ENCODE data around the gene PTPRE.

PTPRE gene

GRCh38 chr10:128028508-128029289, 121.8 kb downstream of the PTPRE start:
- no peak for DNase-seq

GRCh38 chr10:128029290-128029651, 122.4 kb downstream of the PTPRE start:
- DNase-seq: no peak

- DNase-seq: no peak
These were observed 122.9 kb downstream of the PTPRE start for GRCh38 chr10:128029731-128030369.

- DNase-seq: no peak
These were observed 123.7 kb downstream of the PTPRE start for GRCh38 chr10:128030498-128031072.

GRCh38 chr10:128031216-128031615, 124.3 kb downstream of the PTPRE start:
- no peak for DNase-seq

GRCh38 chr10:128032466-128032865, 125.6 kb downstream of the PTPRE start:
- no peak for DNase-seq

GRCh38 chr10:128035557-128035973, 128.7 kb downstream of the PTPRE start:
- DNase-seq: no peak

- DNase-seq: no peak
These were observed 129.2 kb downstream of the PTPRE start for GRCh38 chr10:128036011-128036615.

GRCh38 chr10:128036746-128037543, 130.0 kb downstream of the PTPRE start:
- no peak for DNase-seq

- DNase-seq: no peak
These were observed 133.2 kb downstream of the PTPRE start for GRCh38 chr10:128040096-128040495.

GRCh38 chr10:128040681-128041080, 133.8 kb downstream of the PTPRE start:
- no peak for DNase-seq

- no peak for DNase-seq
These were observed 135.3 kb downstream of the PTPRE start for GRCh38 chr10:128042131-128042610.

GRCh38 chr10:128043259-128044045, 136.5 kb downstream of the PTPRE start:
- no peak for DNase-seq

GRCh38 chr10:128044186-128044585, 137.3 kb downstream of the PTPRE start:
- DNase-seq: no peak

GRCh38 chr10:128044961-128045832, 138.3 kb downstream of the PTPRE start:
- no peak for DNase-seq

GRCh38 chr10:128045833-128046120, 138.9 kb downstream of the PTPRE start:
- no peak for DNase-seq

- no peak for DNase-seq
These were observed 139.5 kb downstream of the PTPRE start for GRCh38 chr10:128046156-128046952.

GRCh38 chr10:128046953-128047290, 140.0 kb downstream of the PTPRE start:
- no peak for DNase-seq

GRCh38 chr10:128047351-128047750, 140.4 kb downstream of the PTPRE start:
- DNase-seq: no peak
